Astrocyte (in vitro differentiated cells and primary cell): ENCODE measurements around the gene GALNT18. TPM values are rescaled to one million over a fixed set of nuclear protein-coding genes. Genes with fewer than 3 reads are reported as not detected.

ENCODE experiments used
- DNase-seq: peaks from one replicate; pipeline ENCODE4 v3.0.0-alpha.2; 2010; ENCODE audit warnings: low read depth
- FAIRE-seq: peaks from 2 replicates; lab custom pipeline; 2011; peaks lifted over from hg19 to GRCh38; lab: Jason Lieb, UNC
- H2AFZ ChIP-seq: 2 replicates; pipeline ENCODE4 v1.6.0; 2012; ENCODE audit warnings: low read depth, low read length, inconsistent platforms
- H3K27ac ChIP-seq: 2 replicates; pipeline ENCODE4 v1.5.1; 2011; ENCODE audit warnings: low read depth, low read length, inconsistent platforms
- H3K27me3 ChIP-seq: 2 replicates; pipeline ENCODE4 v1.6.0; 2011; ENCODE audit warnings: low read length, inconsistent platforms; ENCODE audit not compliant: insufficient read depth
- H3K36me3 ChIP-seq: 2 replicates; pipeline ENCODE4 v1.5.1; 2011; ENCODE audit warnings: low read length, inconsistent platforms; ENCODE audit not compliant: insufficient read depth
- H3K4me1 ChIP-seq: 2 replicates; pipeline ENCODE4 v1.5.1; 2011; ENCODE audit warnings: low read length, inconsistent platforms; ENCODE audit not compliant: insufficient read depth
- H3K4me2 ChIP-seq: 2 replicates; pipeline ENCODE4 v1.6.0; 2012; ENCODE audit warnings: low read length, inconsistent platforms
- H3K4me3 ChIP-seq: 2 replicates; pipeline ENCODE4 v1.5.1; 2011; ENCODE audit warnings: low read depth, mild to moderate bottlenecking, low read length, inconsistent platforms; ENCODE audit not compliant: insufficient read depth
- H3K79me2 ChIP-seq: 2 replicates; pipeline ENCODE4 v1.6.0; 2012; ENCODE audit warnings: mild to moderate bottlenecking, low read length, inconsistent platforms; ENCODE audit not compliant: insufficient read depth
- H3K9ac ChIP-seq: 2 replicates; pipeline ENCODE4 v1.6.0; 2012; ENCODE audit warnings: mild to moderate bottlenecking, low read length, inconsistent platforms
- H3K9me3 ChIP-seq: 2 replicates; pipeline ENCODE4 v1.5.1; 2012; ENCODE audit warnings: low read depth, mild to moderate bottlenecking, low read length, inconsistent platforms; ENCODE audit not compliant: insufficient read depth
- H4K20me1 ChIP-seq: 2 replicates; pipeline ENCODE4 v1.6.0; 2012; ENCODE audit warnings: low read length, inconsistent platforms; ENCODE audit not compliant: insufficient read depth
- H3K27ac Mint-ChIP-seq: one replicate; pipeline ENCODE4 v1.8.0; 2021; ENCODE audit warnings: mild to moderate bottlenecking, mixed read lengths; ENCODE audit not compliant: unreplicated experiment
- H3K27me3 Mint-ChIP-seq: one replicate; pipeline ENCODE4 v1.8.0; 2021; ENCODE audit warnings: low read depth, mixed read lengths; ENCODE audit not compliant: unreplicated experiment
- H3K36me3 Mint-ChIP-seq: one replicate; pipeline ENCODE4 v1.8.0; 2021; ENCODE audit warnings: low read depth, mixed read lengths; ENCODE audit not compliant: unreplicated experiment
- H3K4me1 Mint-ChIP-seq: one replicate; pipeline ENCODE4 v1.8.0; 2021; ENCODE audit warnings: low read depth, mixed read lengths; ENCODE audit not compliant: unreplicated experiment
- H3K4me3 Mint-ChIP-seq: one replicate; pipeline ENCODE4 v1.8.0; 2021; ENCODE audit warnings: mild to moderate bottlenecking, moderate library complexity, mixed read lengths; ENCODE audit not compliant: unreplicated experiment
- H3K9me3 Mint-ChIP-seq: one replicate; pipeline ENCODE4 v1.8.0; 2021; ENCODE audit warnings: mild to moderate bottlenecking, mixed read lengths; ENCODE audit not compliant: unreplicated experiment
- EZH2 ChIP-seq: IDR thresholded peaks from 2 replicates; pipeline ENCODE4 v1.6.1; 2012; ENCODE audit warnings: mild to moderate bottlenecking, low read length, inconsistent platforms; ENCODE audit not compliant: insufficient read depth
- total RNA-seq: library from RNA; stranded (reverse); gene quantifications from 2 replicates; pipeline ENCODE4 v1.2.1, GENCODE V29; 2021
- TF ChIP-seq, protein P1 (sequence below): IDR thresholded peaks from 2 replicates; pipeline ENCODE4 v1.5.1; 2011; ENCODE audit warnings: low read depth, mild to moderate bottlenecking, inconsistent platforms, low read length, moderate library complexity; ENCODE audit not compliant: insufficient read depth

GALNT18 gene
- total RNA-seq, 1 donor from 2014 or later: 6.5 TPM

DNA sequence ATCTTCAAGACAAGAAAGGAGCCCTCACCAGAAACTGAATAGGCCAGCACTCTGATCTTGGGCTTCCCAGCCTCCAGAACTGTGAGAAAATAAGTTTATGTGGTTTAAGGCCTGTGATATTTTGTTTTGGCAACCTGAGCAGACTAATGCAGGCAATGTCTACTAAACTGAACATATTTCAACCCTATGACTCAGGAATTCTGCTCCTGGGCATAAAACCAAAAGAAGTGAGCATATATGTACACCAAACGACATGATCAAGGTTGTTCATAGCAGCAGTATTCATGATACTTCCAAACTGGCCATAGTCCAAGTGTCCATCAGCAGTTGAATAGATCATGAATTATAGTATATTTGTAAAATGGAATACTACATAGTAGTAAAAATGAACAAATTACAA lies 297.7 kb downstream of the GALNT18 start:
- H2AFZ ChIP-seq: no peak overlapping the region
- DNase-seq (no peak), FAIRE-seq (no peak)
- no peak overlapping the region for H3K27ac ChIP-seq
- no peaks in the 10 kb centered on the region for H3K4me1 ChIP-seq
- no peaks in the 10 kb centered on the region for H3K79me2 ChIP-seq
- Mint-ChIP-seq H3K27ac (no peak overlapping the region), H3K9me3 (peaks cover 3% of the 10 kb centered on the region), H3K36me3 (peaks cover 3% of the 10 kb centered on the region), H3K4me3 (no peak overlapping the region), H3K27me3 (peaks cover 10% of the 10 kb centered on the region), H3K4me1 (no peaks in the 10 kb centered on the region)
- H3K4me3 ChIP-seq: no peak overlapping the region
- H4K20me1 ChIP-seq: no peaks in the 10 kb centered on the region
- no peaks in the 10 kb centered on the region for H3K36me3 ChIP-seq
- H3K27me3 ChIP-seq: peaks cover 2% of the 10 kb centered on the region
- no peak overlapping the region for H3K9ac ChIP-seq
- no peak overlapping the region for H3K4me2 ChIP-seq
- peaks cover 2% of the 10 kb centered on the region for H3K9me3 ChIP-seq
- TF ChIP-seq, protein P1, sequence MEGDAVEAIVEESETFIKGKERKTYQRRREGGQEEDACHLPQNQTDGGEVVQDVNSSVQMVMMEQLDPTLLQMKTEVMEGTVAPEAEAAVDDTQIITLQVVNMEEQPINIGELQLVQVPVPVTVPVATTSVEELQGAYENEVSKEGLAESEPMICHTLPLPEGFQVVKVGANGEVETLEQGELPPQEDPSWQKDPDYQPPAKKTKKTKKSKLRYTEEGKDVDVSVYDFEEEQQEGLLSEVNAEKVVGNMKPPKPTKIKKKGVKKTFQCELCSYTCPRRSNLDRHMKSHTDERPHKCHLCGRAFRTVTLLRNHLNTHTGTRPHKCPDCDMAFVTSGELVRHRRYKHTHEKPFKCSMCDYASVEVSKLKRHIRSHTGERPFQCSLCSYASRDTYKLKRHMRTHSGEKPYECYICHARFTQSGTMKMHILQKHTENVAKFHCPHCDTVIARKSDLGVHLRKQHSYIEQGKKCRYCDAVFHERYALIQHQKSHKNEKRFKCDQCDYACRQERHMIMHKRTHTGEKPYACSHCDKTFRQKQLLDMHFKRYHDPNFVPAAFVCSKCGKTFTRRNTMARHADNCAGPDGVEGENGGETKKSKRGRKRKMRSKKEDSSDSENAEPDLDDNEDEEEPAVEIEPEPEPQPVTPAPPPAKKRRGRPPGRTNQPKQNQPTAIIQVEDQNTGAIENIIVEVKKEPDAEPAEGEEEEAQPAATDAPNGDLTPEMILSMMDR: no peak
- TF ChIP-seq EZH2: no peak

DNA sequence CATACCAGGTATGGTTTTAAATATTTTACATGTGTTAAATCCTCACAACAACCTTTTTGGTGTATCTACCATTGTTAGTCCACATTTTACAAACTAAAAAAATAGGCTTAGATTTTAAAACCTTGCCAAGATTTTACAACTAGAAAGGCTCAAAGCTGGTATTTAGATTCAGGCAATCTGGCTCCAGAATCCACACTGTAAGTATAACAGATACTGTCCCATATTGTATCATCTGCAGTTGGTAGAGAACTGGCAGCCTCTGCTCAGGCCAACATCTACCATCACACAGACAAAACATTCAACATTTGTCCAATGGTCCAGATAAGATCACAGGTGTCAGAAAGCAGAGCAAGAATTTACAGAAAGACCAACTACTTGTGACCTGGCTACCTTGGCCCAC lies 299.7 kb downstream of the GALNT18 start:
- Mint-ChIP-seq H3K9me3 (peaks cover 3% of the 10 kb centered on the region), H3K36me3 (peaks cover 3% of the 10 kb centered on the region)

DNA sequence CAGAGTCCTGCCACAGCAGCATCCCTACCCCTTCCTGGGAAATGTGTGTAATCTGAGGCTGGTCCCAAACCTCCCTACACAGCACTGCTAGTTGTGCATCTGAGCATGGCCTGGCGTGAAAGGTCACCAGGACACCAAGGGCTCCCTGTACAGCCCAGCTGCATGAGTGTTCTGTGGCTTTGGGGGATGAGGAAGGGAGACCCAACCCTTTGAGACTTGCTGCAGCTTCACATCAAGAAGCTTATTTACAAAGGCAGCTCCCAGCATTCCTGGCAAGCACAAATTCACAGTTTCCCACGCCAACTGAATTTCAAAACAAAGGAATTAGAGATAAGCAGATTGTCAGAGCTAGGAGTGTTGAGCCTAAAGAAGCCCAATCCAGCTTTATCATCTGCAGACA lies 301.0 kb downstream of the GALNT18 start:
- Histone ChIP-seq H4K20me1 (no peaks in the 10 kb centered on the region), H3K9me3 (peaks cover 2% of the 10 kb centered on the region), H3K4me1 (no peaks in the 10 kb centered on the region), H3K4me2 (no peak overlapping the region), H3K27ac (no peak overlapping the region), H2AFZ (no peak overlapping the region), H3K4me3 (no peak overlapping the region), H3K27me3 (peaks cover 2% of the 10 kb centered on the region), H3K79me2 (no peaks in the 10 kb centered on the region), H3K9ac (no peak overlapping the region), H3K36me3 (no peaks in the 10 kb centered on the region)
- no peak overlapping the region for H3K27ac Mint-ChIP-seq
- DNase-seq (no peak), FAIRE-seq (no peak)
- peaks cover 3% of the 10 kb centered on the region for H3K27me3 Mint-ChIP-seq
- H3K4me3 Mint-ChIP-seq: no peak overlapping the region
- TF ChIP-seq, protein P1: no peak
- TF ChIP-seq EZH2: no peak
- H3K4me1 Mint-ChIP-seq: peaks cover 10% of the 10 kb centered on the region
- no peaks in the 10 kb centered on the region for H3K9me3 Mint-ChIP-seq
- H3K36me3 Mint-ChIP-seq: peaks cover 3% of the 10 kb centered on the region

More for the DNA sequence above, 299.7 kb downstream of the GALNT18 start:
- H3K27me3 ChIP-seq: peaks cover 2% of the 10 kb centered on the region
- H3K9me3 ChIP-seq: peaks cover 2% of the 10 kb centered on the region
- H2AFZ ChIP-seq: no peak overlapping the region
- H3K4me3 ChIP-seq: no peak overlapping the region
- DNase-seq (no peak), FAIRE-seq (no peak)
- no peaks in the 10 kb centered on the region for H4K20me1 ChIP-seq
- no peak overlapping the region for H3K4me2 ChIP-seq
- no peak overlapping the region for H3K27ac Mint-ChIP-seq
- H3K27me3 Mint-ChIP-seq: peaks cover 5% of the 10 kb centered on the region
- H3K9ac ChIP-seq: no peak overlapping the region
- H3K36me3 ChIP-seq: no peaks in the 10 kb centered on the region
- H3K4me1 ChIP-seq: no peaks in the 10 kb centered on the region
- TF ChIP-seq, protein P1: no peak
- TF ChIP-seq EZH2: no peak
- no peak overlapping the region for H3K4me3 Mint-ChIP-seq
- H3K27ac ChIP-seq: no peak overlapping the region
- no peaks in the 10 kb centered on the region for H3K79me2 ChIP-seq
- H3K4me1 Mint-ChIP-seq: peaks cover 5% of the 10 kb centered on the region
